ENCODE results near the gene DIP2C. TPM values are rescaled to one million over a fixed set of nuclear protein-coding genes. Genes with fewer than 3 reads are reported as not detected.

The DIP2C gene
- total RNA-seq, 2 donors from 2014 or later, result 11.0 to 12.2 TPM

- intact Hi-C loops (cut with DNase I, micrococcal nuclease), result no loop called here
- DNase-seq (no peak), ATAC-seq (no peak)
Observed at GRCh38 chr10:234708-235406, 454.6 kb downstream of the DIP2C start.

- intact Hi-C loops (cut with DNase I, micrococcal nuclease), result no loop called here
- no peak for DNase-seq
Observed at GRCh38 chr10:232878-233277, 456.6 kb downstream of the DIP2C start.

DNA sequence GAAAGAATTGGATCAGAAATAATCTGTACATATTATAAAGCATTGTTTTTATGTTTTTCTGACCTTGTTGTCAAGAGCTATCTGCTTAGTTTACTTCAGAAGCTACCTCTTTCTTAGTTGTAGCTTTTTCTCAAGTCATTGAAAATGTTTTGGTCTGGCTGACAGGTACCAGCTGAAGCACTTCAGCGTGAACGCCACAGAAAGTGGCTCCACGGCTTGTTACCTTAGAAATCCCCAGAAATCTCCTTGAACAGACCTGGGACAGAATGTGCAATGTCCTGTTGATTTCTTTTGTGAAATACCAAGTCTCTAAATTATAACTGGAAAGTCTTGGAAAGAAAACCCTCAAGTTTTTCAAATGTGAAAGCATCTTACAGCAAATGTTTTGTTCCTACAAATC is 457.4 kb downstream of the DIP2C start:
- no peak for ATAC-seq
- DNase-seq, result no peak

More at GRCh38 chr10:232878-233277, 456.6 kb downstream of the DIP2C start:
- ATAC-seq, result no peak

DNA sequence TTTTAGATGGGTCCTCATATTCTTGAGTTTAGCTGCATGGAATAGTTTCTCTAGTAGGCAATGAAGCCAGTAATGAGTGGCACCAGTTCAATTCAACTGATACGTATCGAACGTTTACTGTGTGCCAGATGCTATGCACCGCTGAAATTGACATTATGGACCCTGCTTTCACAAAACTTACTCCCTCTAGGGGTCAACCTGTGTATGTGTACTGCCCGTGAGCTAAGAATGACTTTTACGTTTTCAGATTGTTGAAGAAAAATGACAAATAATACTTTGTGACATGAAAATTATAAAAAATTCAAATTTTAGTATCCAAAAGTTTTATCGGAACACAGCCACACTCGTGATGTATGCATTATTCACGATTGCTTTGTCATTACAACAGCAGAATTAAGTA is 458.7 kb downstream of the DIP2C start:
- ATAC-seq (no peak), DNase-seq (no peak)
- intact Hi-C loops (cut with DNase I, micrococcal nuclease), result no loop called here

More for the DNA sequence above, 457.4 kb downstream of the DIP2C start:
- intact Hi-C loops (cut with DNase I, micrococcal nuclease), result no loop called here

DNA sequence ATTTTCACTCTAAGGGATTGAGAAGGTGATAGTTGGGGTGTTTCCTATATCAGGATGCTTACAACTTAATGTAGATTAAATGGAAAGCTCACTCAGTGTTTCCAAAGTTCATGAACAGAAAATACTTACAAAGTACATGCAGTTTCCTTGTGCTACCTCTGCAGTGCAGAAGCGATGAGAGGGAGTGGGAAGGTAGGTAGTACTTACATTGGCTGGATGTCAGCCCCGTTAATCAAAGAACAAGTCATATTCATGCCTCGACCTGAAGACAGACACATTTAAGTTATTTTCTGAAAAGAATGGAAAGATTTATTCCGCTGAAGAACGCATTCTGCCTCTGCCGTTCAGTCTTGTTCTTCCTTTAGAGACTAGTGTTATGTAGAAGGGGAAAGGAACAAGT is 461.1 kb downstream of the DIP2C start:
- no peak for ATAC-seq
- intact Hi-C loops (cut with DNase I, micrococcal nuclease), result no loop called here
- no peak for DNase-seq

- no peak for ATAC-seq
- DNase-seq, result no peak
- intact Hi-C loops (cut with DNase I, micrococcal nuclease), result no loop called here
Observed at GRCh38 chr10:227014-227413, 462.5 kb downstream of the DIP2C start.

DNA sequence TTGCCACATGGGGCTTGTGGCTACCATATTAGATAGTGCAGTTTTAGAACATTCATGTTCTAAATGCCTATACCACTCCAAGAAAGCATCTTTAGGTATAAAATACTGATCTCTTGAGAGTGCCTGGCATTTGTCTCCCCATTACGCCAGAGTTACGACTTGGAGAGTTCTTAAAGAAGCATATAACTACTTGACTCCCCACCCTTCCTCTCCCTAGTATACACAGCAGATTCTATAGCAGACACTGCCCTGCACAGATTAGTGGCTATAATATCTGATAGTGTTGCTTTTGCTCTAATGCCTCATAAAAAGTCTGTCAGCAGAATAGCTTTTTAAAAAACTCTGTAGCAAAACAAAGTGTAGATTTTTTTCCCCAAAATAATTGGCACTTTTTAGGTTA is 463.4 kb downstream of the DIP2C start:
- DNase-seq (no peak), ATAC-seq (no peak)
- intact Hi-C loops (cut with DNase I, micrococcal nuclease), result no loop called here

GRCh38 chr10:224571-224970 is 464.9 kb downstream of the DIP2C start:
- intact Hi-C loops (cut with DNase I, micrococcal nuclease), result no loop called here

More at GRCh38 chr10:224571-224970, 464.9 kb downstream of the DIP2C start:
- ATAC-seq, result no peak
- DNase-seq, result no peak

Small RNA genes lying within 50 kb of the gene (microRNA-seq; reads per million reads assigned to microRNA genes)
- 9.1 to 13.6 reads per million in 2 donors for gene MIR5699

Other genes starting within 250 kb of the DIP2C start
- gene LARP4B, start 242.0 kb upstream of the DIP2C start, total RNA-seq, result 100 to 1,000 TPM; 124 to 152 TPM

Measured in left colon (tissue), 2 donors.